8988T (cell line): ENCODE results near the gene RNF115.
"Not testable (repeated sequence)": the region's sequence is repeated elsewhere in the genome, so short reads cannot be mapped to it uniquely, and the experiment has no call there.

ENCODE experiments used
- DNase-seq: peaks from one replicate; pipeline ENCODE4 v3.0.0; 2011

RNF115 gene

GRCh38 chr1:145726193-145726592 lies 97.7 kb downstream of the RNF115 start:
- not testable (repeated sequence) for DNase-seq

- DNase-seq: peak; percentile 32
These were observed 102.8 kb downstream of the RNF115 start for GRCh38 chr1:145720878-145721671.

GRCh38 chr1:145720556-145720877 lies 103.4 kb downstream of the RNF115 start:
- DNase-seq: no peak

- DNase-seq: no peak
These were observed 104.4 kb downstream of the RNF115 start, which contains the start of gene CD160 for GRCh38 chr1:145719230-145720079. Gene CD160 (plus strand): TSS chr1:145719499. CDS start chr1:145728328, 8,829 bp downstream.

- DNase-seq: not testable (repeated sequence)
These were observed 105.4 kb downstream of the RNF115 start for GRCh38 chr1:145718465-145718864.

- no peak for DNase-seq
These were observed 106.1 kb downstream of the RNF115 start for GRCh38 chr1:145717833-145718232.

GRCh38 chr1:145716641-145717345 lies 107.1 kb downstream of the RNF115 start:
- no peak for DNase-seq

GRCh38 chr1:145714524-145715111 lies 109.3 kb downstream of the RNF115 start:
- DNase-seq: no peak

- no peak for DNase-seq
These were observed 112.7 kb downstream of the RNF115 start for GRCh38 chr1:145711213-145711651.

- DNase-seq: no peak
These were observed 113.4 kb downstream of the RNF115 start for GRCh38 chr1:145710291-145711027.

GRCh38 chr1:145708063-145708462 lies 115.8 kb downstream of the RNF115 start:
- no peak for DNase-seq

- DNase-seq: no peak
These were observed 116.6 kb downstream of the RNF115 start, which contains the start of gene PDZK1 for GRCh38 chr1:145707183-145707867. Gene PDZK1 (minus strand): TSS chr1:145707368. CDS start chr1:145688021, 19,347 bp downstream.

- DNase-seq: no peak
These were observed 117.7 kb downstream of the RNF115 start for GRCh38 chr1:145706086-145706664.

GRCh38 chr1:145705622-145706021 lies 118.3 kb downstream of the RNF115 start:
- no peak for DNase-seq

- no peak for DNase-seq
These were observed 121.1 kb downstream of the RNF115 start for GRCh38 chr1:145702826-145703225.

- no peak for DNase-seq
These were observed 121.8 kb downstream of the RNF115 start for GRCh38 chr1:145702052-145702451.

GRCh38 chr1:145701306-145701862 lies 122.5 kb downstream of the RNF115 start:
- no peak for DNase-seq

- DNase-seq: no peak
These were observed 127.3 kb downstream of the RNF115 start for GRCh38 chr1:145696630-145696960.

GRCh38 chr1:145695821-145696629 lies 127.9 kb downstream of the RNF115 start:
- DNase-seq: no peak
